ENCODE results near the gene VPS35.
A peak's percentile ranks its signal among the peaks of the same experiment; 100 is the strongest.

Gene VPS35

DNA sequence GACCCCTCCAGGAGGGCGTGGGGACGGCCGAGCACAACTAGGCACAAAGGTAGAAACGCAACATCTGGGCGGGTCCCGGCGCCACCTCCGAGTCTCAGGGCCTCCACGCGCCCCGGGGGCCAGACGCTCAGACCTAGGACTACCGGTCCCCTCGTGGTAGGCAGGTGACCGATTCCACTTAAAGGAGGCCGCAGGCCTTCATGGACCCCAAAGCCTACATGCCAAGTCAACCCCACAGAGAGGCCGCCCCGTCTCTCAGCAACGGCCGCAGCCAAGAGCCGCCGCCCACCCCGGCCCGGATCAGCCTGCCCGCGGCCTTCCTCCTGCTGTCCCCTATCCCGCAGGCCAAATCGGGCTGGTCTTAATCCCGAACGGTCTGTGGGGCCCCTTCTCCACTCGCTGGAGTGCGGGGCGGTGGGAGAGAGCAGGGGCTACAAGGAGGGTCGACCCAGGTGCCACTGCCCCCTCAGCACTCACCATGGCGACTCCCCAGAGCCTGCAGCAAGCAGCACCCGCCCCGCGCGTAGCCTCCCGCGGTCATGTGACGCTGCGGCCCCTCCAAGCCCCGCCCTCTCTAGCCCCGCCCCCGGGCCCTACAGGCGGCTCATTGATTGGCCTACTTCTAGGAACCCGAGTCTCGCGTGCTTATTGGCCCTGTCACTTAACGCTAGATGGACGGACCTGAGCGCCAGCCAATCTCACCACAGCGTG, at the start of gene VPS35:
Gene VPS35, minus strand, starts transcription at position 525 of the 711 bp plus-strand sequence. Its CDS starts 45 bp downstream, at position 480.
- peak; percentile 100 for DNase-seq

DNA sequence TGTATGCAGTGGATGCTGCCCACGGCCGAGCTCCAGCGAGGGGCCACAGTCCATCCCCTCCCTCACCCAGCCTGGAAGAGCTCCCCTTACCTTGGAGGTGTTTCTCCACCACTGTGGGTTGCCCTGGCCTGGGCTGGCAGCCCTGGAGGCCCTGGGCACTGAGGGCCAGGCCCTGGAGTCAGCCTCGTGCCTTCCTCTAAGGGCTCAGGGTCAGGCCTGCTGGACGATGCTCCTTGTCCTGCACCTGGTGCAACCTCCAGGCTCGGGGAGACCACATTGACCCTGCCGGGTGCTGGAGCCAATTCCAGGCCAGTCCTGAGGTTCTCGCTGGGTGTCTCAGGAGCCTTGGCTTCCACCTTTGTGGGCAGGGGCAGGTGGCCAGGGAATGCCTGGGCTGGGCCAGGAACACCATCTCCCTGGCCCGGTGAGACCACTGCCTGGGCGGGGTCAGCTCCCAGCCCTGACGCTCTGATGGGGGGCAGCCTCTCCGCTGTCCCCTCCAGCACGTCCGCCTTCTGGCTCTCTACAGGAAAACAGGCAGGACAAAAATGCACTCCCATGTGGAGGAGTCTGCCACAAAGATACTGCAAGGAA, 48.7 kb upstream of the VPS35 start:
- no peak for DNase-seq

DNA sequence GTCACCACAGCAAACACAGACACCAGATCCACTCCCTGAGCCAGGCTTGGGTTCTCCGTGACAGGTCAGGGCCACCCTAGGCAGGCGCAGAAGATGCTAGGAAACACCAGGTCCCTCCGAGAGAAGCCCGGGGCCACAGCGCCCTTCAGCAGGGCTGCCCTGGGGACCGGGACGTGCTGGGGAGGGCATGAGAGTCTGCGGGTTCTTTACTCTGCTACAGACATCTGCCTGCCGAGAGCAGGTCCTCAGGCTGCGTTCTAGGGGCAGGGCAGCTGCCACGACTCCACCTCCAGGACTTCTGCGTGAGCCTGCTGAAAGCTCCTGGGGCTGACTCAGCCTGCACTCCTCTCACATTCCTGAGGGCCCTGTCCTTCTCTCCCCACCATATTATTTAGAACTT, 47.7 kb upstream of the VPS35 start:
- no peak for DNase-seq

DNA sequence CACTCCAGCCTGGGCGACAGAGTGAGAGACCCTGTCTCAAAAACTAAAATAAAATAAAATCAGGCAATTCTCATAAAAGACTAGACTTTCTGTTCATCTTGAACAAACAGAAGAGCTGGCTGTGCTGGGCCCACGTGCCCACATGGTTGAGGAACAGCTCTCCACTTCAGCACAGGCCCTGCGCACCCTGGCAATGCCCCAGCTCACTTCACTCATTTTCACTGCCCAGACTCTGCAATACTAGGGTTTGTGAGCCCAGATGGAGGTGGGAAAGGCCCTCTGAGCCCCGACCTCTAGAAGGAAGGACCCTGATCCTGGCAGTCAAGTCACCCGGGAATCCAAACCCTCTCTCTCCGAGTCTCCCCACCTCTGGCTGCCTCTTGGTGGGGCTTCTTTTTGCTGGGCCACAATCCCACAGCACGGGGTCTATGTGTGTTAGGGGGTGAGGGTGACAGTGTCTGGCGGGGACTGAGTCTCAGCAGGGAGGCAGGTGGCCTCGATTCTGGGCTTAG, 44.4 kb upstream of the VPS35 start:
- no peak for DNase-seq

DNA sequence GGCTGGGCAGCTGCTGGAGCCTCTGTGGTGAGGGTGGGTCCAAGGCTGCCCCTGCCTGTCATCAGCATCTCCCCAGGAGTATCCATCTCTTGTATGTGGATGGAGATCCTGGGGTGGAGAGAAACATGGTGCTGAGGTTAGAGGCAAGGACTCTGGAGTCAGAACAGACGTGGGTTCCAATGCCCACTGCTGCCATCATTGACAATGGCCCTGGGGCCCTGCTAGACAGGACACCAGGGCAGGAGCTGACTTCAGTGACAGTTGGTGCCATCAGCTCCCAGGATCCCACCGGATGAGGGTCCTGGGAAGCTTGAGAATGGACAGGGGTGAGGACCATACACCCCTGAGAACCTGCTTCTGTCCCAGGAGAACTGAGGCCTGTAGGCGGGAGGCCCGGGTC, 43.6 kb upstream of the VPS35 start:
- DNase-seq: no peak

DNA sequence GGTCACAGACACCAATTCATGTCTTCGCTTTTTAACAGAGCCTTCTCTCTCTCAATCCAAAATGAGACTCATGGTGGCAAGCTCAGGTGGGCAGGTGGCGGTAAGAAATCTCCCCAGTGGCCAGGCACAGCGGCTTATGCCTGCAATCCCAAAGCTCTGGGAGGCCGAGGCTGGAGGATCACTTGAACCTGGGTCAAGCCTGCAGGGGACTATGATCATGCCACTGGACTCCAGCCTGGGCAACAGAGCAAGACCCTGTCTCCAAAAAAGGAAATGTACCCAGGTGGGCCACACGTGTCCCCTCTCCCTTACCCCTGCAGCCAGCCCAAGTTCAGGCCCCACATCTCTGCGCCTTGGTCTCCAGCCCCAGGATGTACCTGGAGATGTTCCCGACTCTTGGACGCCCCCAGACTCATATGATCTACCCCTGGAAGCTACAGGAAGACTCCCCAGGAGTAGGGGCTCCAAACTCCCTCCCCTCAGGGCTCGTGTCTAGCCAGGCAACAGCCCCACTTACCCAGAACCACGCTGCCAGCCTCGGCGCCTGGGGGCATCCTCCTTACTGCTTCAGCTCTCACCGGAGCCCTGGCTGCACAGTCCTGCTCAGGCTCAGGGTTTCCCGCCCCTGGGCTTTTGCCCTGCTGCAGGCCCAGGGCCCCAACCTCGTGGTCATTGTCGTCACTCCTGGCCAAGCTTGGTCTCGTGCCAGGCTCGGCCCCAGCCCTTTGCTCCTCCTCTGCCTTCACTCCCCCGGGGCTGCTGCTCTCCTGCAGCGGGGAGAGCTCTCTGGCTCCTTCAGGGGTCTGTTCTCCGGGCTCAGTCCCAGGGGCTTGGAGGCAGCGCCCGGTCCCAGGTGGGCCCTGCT, 42.9 kb upstream of the VPS35 start:
- no peak for DNase-seq

DNA sequence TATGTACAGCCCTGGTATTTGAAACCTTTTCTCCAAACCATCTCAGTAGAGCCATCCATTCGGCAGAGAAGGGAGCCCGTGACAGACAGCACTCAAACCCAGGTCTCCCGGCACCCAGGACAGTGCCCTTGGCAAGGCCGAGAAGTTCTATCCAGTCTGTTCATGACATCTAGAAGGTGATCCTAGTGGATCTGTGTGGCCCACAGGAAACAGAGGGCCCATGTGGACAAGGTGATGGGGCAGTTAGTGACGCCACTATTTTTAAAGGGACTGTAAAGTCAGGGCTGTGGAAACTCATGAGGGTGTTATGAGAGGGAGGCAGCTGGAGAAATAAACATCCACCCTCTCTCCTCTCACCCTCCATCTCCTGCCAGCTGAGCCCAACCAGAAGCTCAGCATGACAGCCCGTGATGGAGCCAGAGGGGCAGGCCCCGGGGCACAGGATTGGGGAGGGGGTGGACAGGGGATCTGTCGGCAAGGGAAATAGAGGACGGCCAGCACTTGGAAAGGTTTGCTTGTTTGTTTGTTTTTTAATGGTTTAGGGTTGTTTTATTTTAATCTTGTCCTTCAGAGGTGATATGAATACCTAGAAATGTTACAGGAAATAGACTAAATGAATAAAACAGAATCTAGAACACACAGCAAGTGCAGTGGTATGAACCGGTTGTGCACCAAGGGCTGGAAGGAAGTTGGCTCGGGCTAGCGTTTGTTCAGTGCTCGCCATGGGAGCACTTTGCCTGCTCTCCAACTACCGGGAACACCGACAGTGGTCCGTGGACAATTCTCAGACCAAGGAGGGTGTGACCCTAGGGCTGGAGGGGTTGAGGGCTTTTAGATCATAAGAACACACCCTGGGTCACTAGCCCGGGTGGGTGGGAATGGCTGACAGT, 42.1 kb upstream of the VPS35 start:
- no peak for DNase-seq

DNA sequence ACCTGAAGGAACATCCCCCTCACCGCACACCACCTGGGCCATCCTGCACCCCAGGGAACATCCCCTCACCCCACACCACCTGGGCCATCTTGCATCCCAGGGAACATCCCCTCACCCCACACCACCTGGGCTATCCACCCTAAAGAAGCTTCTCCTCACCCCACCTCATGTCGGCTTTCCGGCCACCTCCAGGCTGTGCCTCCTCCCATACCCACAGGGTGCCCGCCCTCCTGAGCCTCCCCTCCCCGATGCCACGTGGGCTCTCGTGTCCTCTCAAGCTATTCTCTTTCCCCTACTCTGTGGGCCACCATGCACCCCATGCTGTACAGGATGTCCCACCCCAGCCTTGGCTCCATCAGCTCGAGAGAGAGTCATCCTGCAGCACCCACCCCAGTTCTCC, 41.1 kb upstream of the VPS35 start:
- no peak for DNase-seq

DNA sequence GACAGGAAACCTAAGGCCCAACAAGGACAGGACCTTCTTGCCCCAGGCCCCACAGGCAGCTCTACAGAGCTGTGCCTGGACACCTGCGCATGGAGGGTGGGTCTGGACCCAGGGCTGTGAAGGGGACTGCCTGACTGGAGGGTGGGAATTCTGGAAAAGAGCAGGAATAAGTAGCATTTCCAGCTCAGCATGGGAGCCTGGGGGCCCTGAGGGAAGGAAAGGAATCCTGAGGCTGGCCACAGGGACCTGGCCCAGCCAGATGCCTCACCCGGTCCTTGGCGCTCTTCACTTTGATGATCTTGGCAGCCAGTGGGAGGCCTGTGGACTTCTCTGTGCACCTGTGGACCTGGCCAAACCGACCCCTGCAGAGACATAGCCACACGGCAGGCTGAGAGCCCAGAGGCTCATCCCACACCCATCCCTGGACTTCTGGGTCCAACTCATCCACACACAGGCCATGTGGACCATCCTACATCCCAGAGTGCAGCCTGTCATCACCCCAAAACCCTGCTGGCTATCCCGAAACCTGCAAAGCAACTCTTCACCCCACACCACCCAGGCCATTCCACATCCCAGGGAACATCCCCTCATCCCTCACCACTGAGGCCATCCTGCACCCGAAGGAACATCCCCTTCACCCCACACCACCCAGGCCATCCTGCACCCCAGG, 40.5 kb upstream of the VPS35 start:
- no peak for DNase-seq

DNA sequence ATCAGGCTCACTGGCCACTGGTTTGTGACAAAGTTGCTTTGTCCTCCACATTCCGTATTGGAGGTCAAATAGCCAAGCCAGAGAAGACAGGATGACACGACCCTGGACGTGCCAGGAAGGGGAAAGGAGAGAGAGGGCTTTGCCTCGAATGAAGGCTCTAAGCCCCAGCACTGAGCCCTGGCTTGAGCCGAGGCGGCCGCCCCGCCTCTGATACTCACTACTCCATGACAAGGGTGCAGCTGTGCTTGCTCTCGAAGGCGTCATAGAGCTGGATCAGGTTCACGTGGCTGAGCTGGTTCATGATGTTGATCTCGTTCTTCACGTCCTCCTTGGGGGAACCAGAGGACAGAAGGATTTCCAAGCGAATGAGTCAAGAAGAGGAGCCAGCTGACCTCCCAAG, 39.8 kb upstream of the VPS35 start:
- DNase-seq: no peak

DNA sequence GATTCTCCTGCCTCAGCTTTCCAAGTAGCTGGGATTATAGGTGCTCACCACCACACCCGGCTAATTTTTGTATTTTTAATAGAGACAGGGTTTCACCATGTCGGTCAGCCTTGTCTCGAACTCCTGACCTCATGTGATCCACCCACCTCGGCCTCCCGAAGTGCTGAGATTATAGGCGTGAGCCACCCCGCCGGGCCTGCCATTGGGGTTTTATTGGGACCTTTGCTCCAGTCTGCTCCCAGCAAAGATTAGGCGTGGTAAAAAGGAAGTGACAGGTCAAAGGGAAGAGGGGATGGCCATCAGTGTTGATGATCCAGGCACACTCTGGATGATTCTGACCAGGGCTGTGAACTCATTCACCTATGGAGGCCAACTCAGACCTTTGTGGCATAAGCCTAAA, 38.7 kb upstream of the VPS35 start:
- no peak for DNase-seq

DNA sequence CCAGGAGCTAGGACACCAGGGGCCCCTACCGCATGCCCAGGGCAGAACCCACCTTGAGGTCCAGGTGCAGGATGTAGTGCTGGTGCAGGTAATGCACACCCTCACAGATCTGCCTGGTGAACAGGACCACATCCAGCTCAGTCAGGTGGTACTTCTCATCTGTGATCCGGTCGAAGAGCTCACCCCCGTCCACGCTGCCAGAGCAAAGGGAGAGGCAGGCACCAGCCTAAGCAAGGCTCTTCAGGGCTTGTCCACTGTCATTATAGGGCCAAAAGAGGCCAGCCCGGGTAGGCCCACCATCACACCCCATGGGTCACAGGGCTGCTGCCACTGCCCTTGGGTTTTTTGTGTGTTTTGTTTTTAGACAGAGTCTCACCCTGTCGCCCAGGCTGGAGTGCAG, 38.2 kb upstream of the VPS35 start:
- no peak for DNase-seq

DNA sequence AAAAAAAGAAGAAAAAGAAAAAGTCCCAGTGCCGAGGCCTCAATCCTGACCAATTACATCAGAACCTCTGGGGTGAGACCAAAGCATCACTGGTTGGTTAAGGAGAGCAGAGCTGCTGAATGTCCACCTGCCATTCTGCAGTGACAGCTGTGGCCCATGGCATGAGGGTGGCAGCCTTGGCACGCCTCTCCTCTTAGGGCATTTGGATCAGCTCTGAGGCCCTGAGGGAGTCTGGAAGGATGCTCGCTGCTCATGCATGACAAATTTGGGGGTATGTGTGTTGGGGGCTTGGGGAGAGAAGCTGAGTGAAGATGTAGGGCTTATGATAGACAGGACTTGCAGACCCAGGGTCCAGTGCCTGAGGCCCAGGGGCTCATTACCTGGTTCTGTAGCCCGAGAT, 32.9 kb upstream of the VPS35 start:
- no peak for DNase-seq

DNA sequence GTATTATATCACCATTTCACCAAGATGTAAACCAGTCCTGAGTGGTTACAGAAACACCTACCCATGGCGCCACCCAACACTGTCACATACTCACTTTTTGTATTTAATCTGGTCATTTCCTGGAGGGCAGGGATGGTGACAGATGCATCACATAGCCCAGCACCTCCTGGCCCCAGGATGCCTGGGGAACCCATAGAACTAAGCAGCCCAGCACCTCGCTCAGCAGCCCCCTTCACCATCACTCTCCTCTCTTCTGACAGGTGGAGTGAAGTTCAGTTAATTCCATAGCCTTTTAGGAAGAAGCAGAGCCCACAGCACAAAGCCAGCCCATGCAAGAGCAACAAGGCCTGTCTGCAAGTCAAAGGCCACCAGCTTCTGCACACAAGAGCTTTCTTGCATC, 31.6 kb upstream of the VPS35 start:
- DNase-seq: no peak

DNA sequence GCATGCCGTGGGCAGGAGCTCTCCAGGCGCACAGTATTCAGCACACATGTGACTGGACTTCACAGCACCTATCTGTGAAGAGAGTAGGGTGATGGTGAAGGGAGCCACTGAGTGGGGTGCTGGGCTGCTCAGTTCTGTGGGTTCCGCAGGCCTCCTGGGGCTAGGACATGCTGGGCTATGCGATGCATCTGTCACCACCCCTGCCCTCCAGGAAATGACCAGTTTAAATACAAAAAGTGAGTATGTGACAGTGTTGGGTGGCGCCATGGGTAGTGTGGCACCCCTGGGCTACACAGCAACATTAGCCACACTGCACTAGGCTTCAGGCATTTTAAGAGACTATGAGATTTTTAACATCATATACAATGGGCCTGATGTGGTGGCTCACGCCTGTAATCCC, 30.6 kb upstream of the VPS35 start:
- DNase-seq: no peak

DNA sequence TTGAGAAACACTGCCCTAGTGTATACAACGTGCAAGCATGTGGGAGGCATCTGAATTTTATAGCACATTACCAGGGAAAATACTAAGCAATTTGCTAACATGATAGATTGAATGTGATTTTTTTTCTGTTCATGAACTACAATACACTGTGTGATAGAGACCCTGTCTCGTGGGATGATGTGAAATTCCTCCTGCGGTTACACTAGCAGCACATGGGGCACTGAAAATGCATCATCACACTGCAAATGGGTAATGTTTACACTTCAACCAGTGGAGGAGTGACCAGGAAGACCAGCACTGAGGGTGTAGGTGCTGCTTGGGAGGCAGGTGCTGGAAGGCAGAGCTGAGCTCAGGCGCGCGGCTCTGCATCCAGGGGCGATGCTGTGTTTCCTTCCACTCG, 29.2 kb upstream of the VPS35 start:
- no peak for DNase-seq

DNA sequence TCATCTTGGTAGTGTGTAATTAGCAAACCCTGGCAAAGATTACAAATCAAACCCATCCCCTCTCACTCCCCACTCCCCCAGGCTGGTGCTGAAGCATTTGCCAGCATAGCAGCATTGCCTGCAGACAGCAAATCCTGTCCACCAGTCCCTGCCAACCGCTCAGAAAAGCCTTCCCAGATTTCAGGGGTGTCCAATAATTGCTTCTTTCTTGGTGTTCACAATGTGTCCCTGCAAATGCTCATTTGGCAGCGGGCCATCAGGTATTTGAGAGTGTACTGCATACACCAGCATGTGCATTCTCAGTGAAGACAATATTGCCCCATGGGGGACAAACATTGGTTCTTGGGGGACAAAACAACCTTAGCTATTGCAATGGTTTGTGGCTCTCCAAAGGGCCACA, 28.7 kb upstream of the VPS35 start:
- DNase-seq: no peak

DNA sequence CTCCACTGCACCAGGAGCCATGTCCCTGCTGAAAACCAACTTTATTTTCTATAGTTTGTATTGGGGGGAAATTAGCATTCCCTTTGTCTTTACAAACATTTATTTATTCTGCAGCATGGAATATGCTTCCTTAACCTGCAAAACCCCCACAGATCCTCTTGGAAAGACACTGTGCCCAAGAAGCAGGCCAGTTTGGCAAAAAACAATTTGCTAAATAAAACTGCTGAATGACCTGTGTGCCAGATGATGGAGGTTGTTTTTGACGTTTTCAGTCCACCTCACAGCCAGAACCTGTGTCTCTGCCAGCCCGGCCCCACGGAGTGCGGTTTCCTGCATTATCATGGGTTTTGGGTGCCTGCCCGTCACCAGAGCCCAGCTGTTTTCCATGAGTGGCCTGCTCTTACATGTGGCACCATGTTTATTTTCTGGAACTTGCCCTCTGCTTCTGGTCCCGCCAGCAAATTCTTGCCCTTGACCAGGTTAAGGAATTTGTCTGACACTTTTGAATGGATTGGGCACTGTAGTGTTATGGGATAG, 26.9 kb upstream of the VPS35 start:
- no peak for DNase-seq

DNA sequence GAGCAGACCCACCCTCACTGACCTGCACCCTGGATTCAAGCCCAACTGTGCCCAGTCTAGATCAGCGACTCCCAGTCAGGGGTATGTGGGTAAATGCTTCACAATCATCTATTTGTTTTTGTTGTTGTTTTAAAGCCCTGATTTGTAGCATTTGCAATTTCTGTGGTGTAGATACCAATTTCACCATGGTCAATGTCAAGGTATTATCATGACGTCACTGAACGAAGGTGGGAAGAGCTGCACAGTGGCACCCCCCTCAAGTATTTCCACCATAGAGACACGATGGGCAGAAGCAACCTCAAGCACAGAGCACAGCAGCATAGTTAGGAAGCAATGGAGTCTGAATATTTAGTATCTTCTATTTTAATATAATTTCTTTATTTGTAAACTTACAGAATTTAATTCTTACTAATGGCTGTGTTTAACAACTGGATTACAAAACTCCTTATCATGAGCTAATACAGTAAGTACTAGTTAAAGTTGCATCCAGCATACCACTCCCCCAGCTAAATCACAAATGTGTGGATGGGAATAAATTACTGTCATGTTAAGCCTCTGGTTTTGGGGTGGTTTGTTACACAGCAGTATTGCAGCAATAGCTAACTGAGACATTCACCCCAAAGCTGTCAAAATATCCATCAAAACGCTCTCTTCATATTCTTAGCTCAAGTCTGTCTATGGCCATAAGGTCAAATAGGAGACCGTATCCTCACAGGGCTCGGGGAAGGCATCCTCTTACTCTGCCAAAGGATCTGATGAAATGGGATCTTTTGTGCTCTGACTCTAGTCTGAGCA, 26.0 kb upstream of the VPS35 start:
- DNase-seq: no peak

DNA sequence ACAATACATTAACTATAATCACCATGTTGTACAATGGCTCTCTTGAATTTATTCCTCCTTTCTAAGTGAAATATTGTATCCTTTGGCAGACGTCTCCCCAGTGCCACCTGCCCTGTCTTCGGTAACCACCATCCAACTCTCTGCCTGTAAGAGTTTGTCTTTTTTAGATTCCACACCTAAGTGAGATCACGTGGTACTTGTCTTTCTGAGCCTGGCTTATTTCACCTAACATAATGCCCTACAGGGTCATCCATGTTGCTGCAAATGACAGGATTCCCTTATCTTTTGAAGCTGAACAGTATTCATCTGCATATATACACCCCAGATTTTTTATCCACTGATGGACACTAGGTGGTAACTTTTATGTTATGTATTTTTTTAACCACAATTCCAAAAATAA, 24.7 kb upstream of the VPS35 start:
- no peak for DNase-seq

DNA sequence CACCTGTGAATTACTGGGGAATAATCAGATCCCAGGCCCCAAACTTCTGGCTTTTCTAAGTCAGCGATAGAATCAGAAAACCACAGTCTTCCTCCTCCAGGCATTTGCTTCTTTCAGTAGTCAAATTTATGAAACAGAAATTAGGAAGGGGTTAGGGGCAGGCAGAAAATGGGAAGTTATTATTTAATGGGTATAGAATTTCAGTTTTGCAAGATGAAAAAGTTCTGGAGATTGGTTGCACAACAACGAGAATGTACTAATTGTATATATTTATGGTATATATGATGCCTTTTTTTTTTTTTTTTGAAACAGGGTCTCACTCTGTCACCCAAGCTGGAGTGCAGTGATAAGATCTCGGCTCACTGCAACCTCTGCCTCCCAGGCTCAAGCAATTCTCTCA, 23.9 kb upstream of the VPS35 start:
- DNase-seq: no peak

All from activated CD4-positive, alpha-beta T cell treated with anti-CD3 and anti-CD28 coated beads for 48 hours (primary cell).